ENCODE results near the gene ELMO1.

The ELMO1 gene

GRCh38 chr7:37031571-37032257 lies 416.9 kb downstream of the ELMO1 start:
- no peak for TF ChIP-seq CTCF (IDR thresholded peaks at IDR 0.05; ENCODE audit: low read depth, low read length)
- H3K27me3 ChIP-seq (ENCODE audit: insufficient read depth, low read depth, severe bottlenecking), result no peaks in the 10 kb centered on the region
- no peak overlapping the region for H3K27ac ChIP-seq
- no peak overlapping the region for H3K4me3 ChIP-seq (ENCODE audit: low read depth, low read length)
- DNase-seq, result no peak
- H3K36me3 ChIP-seq, result no peaks in the 10 kb centered on the region
- no peaks in the 10 kb centered on the region for H3K9me3 ChIP-seq (ENCODE audit: severe bottlenecking)

- H3K4me3 ChIP-seq (ENCODE audit: low read depth, low read length), result no peak overlapping the region
- no peak overlapping the region for H3K27ac ChIP-seq
- no peaks in the 10 kb centered on the region for H3K36me3 ChIP-seq
- H3K9me3 ChIP-seq (ENCODE audit: severe bottlenecking), result no peaks in the 10 kb centered on the region
- TF ChIP-seq CTCF (IDR thresholded peaks at IDR 0.05; ENCODE audit: low read depth, low read length), result no peak
- DNase-seq, result no peak
- no peaks in the 10 kb centered on the region for H3K27me3 ChIP-seq (ENCODE audit: insufficient read depth, low read depth, severe bottlenecking)
Observed at GRCh38 chr7:37028909-37029440, 419.7 kb downstream of the ELMO1 start.

GRCh38 chr7:37027557-37028341 lies 420.9 kb downstream of the ELMO1 start:
- TF ChIP-seq CTCF (IDR thresholded peaks at IDR 0.05; ENCODE audit: low read depth, low read length), result no peak
- no peak overlapping the region for H3K27ac ChIP-seq
- H3K27me3 ChIP-seq (ENCODE audit: insufficient read depth, low read depth, severe bottlenecking), result no peaks in the 10 kb centered on the region
- H3K4me3 ChIP-seq (ENCODE audit: low read depth, low read length), result no peak overlapping the region
- DNase-seq, result no peak
- no peaks in the 10 kb centered on the region for H3K9me3 ChIP-seq (ENCODE audit: severe bottlenecking)
- H3K36me3 ChIP-seq, result no peaks in the 10 kb centered on the region

GRCh38 chr7:37027104-37027503 lies 421.6 kb downstream of the ELMO1 start:
- no peaks in the 10 kb centered on the region for H3K9me3 ChIP-seq (ENCODE audit: severe bottlenecking)
- no peak for TF ChIP-seq CTCF (IDR thresholded peaks at IDR 0.05; ENCODE audit: low read depth, low read length)
- H3K27ac ChIP-seq, result no peak overlapping the region
- no peak overlapping the region for H3K4me3 ChIP-seq (ENCODE audit: low read depth, low read length)
- H3K27me3 ChIP-seq (ENCODE audit: insufficient read depth, low read depth, severe bottlenecking), result no peaks in the 10 kb centered on the region
- H3K36me3 ChIP-seq, result no peaks in the 10 kb centered on the region
- no peak for DNase-seq

- TF ChIP-seq CTCF (IDR thresholded peaks at IDR 0.05; ENCODE audit: low read depth, low read length), result no peak
- H3K36me3 ChIP-seq, result no peaks in the 10 kb centered on the region
- H3K27me3 ChIP-seq (ENCODE audit: insufficient read depth, low read depth, severe bottlenecking), result no peaks in the 10 kb centered on the region
- no peak for DNase-seq
- H3K9me3 ChIP-seq (ENCODE audit: severe bottlenecking), result no peaks in the 10 kb centered on the region
- no peak overlapping the region for H3K4me3 ChIP-seq (ENCODE audit: low read depth, low read length)
- no peak overlapping the region for H3K27ac ChIP-seq
Observed at GRCh38 chr7:37018954-37019353, 429.7 kb downstream of the ELMO1 start.

Measured in WERI-Rb-1 (cell line).